B cell (primary cell): ENCODE data around the gene FOXN3. TPM values are rescaled to one million over a fixed set of nuclear protein-coding genes. Genes with fewer than 3 reads are reported as not detected.

Experiments used
- ATAC-seq: fragments of 200-7000 bp; cut with Tn5 transposase; one replicate; pipeline ENCODE4 v1.10.0; 2021; ENCODE audit warnings: low read depth, mild to moderate bottlenecking, moderate number of reproducible peaks, moderate library complexity
- CTCF ChIA-PET: fragments of 350-600 bp; sonication (Branson Sonifier 250); formaldehyde crosslinking; loops from one replicate; lab custom pipeline; 2021; ENCODE audit warnings: antibody characterized with exemption, inconsistent platforms; lab: Charles Lee
- POLR2A ChIA-PET: fragments of 350-600 bp; sonication (Branson Sonifier 250); formaldehyde crosslinking; loops from one replicate; lab custom pipeline; 2021; ENCODE audit warnings: antibody characterized with exemption; lab: Charles Lee
- DNase-seq: peaks from one replicate; pipeline ENCODE4 v3.0.0; 2013
- H2AFZ ChIP-seq: 2 replicates; pipeline ENCODE4 v1.6.1; 2012; ENCODE audit warnings: mild to moderate bottlenecking, low read depth, low read length; ENCODE audit not compliant: insufficient read depth, poor library complexity, severe bottlenecking
- H3K27ac ChIP-seq, 2 donors: 1 replicate in 1 of 2; 2 replicates in 1 of 2; pipeline ENCODE4 v1.5.1; 2012 to 2013; ENCODE audit warnings: low read length in 2 of 2, mild to moderate bottlenecking in 2 of 2, moderate library complexity in 1 of 2
- H3K27me3 ChIP-seq, 4 experiments: fragments of 200-600 bp in 1 of 4; sonication (generic) in 1 of 4; replicated peaks in 1 of 4; 1 replicate in 2 of 4; 2 replicates in 2 of 4; pipeline versions ENCODE4 v1.6.1 to v1.7.0; 2013 to 2016; ENCODE audit warnings: low read length in 3 of 4, mild to moderate bottlenecking in 2 of 4, mixed read lengths in 1 of 4, moderate library complexity in 1 of 4; ENCODE audit not compliant: insufficient read depth in 4 of 4, control insufficient read depth in 3 of 4; ENCODE audit errors: control extremely low read depth in 1 of 4
- H3K36me3 ChIP-seq, 2 experiments: replicated peaks in 1 of 2; 1 replicate in 1 of 2; 2 replicates in 1 of 2; pipeline versions ENCODE4 v1.6.1 to v1.7.1; 2013; ENCODE audit warnings: low read length in 1 of 2; ENCODE audit not compliant: insufficient read depth in 2 of 2, control insufficient read depth in 1 of 2; ENCODE audit errors: control extremely low read depth in 1 of 2, extremely low read depth in 1 of 2
- H3K4me1 ChIP-seq, 2 donors: fragments of 200-600 bp in 1 of 2; sonication (generic) in 1 of 2; 1 replicate in 1 of 2; 2 replicates in 1 of 2; pipeline versions ENCODE4 v1.5.1 to v1.6.1; 2013 to 2017; ENCODE audit warnings: low read length in 2 of 2; ENCODE audit not compliant: control insufficient read depth in 2 of 2, insufficient read depth in 2 of 2
- H3K4me2 ChIP-seq: replicated peaks from 2 replicates; pipeline ENCODE3; 2012; ENCODE audit warnings: mild to moderate bottlenecking, low read depth, low read length; ENCODE audit not compliant: poor library complexity, severe bottlenecking
- H3K4me3 ChIP-seq, 5 experiments: fragments of 200-600 bp in 1 of 5; sonication (generic) in 1 of 5; 1 replicate in 3 of 5; 2 replicates in 2 of 5; pipeline versions ENCODE4 v1.5.1 to v1.7.0; 2011 to 2016; ENCODE audit warnings: low read length in 4 of 5, mild to moderate bottlenecking in 4 of 5, low read depth in 2 of 5, control low read depth in 1 of 5, moderate library complexity in 1 of 5; ENCODE audit not compliant: insufficient read depth in 1 of 5; ENCODE audit errors: control extremely low read depth in 1 of 5, extremely low read depth in 1 of 5
- H3K79me2 ChIP-seq: fragments of 200-600 bp; sonication (generic); one replicate; pipeline ENCODE4 v1.6.0; 2016; ENCODE audit warnings: low read length; ENCODE audit not compliant: control insufficient read depth, insufficient read depth
- H3K9ac ChIP-seq: fragments of 200-600 bp; sonication (generic); 2 replicates; pipeline ENCODE4 v1.6.1; 2017; ENCODE audit warnings: mild to moderate bottlenecking, low read length, moderate library complexity
- H3K9me3 ChIP-seq, 3 donors: one replicate each; pipeline versions ENCODE4 v1.6.1 to v1.7.1; 2013; ENCODE audit warnings: low read length in 2 of 3; ENCODE audit not compliant: control insufficient read depth in 2 of 3, insufficient read depth in 1 of 3; ENCODE audit errors: control extremely low read depth in 1 of 3
- H4K20me1 ChIP-seq: 2 replicates; pipeline ENCODE4 v1.6.0; 2012; ENCODE audit warnings: mild to moderate bottlenecking, low read length; ENCODE audit not compliant: insufficient read depth, control insufficient read depth, poor library complexity, severe bottlenecking
- H3K27ac Mint-ChIP-seq: one replicate; pipeline ENCODE4 v1.8.0; 2021; ENCODE audit warnings: mixed read lengths
- H3K27me3 Mint-ChIP-seq: one replicate; pipeline ENCODE4 v1.8.0; 2021; ENCODE audit warnings: mixed read lengths
- H3K4me1 Mint-ChIP-seq: one replicate; pipeline ENCODE4 v1.8.0; 2021; ENCODE audit warnings: mixed read lengths
- H3K4me3 Mint-ChIP-seq: one replicate; pipeline ENCODE4 v1.8.0; 2021; ENCODE audit warnings: mixed read lengths
- H3K9me3 Mint-ChIP-seq: one replicate; pipeline ENCODE4 v1.8.0; 2022; ENCODE audit warnings: mixed read lengths; ENCODE audit not compliant: insufficient read depth
- EZH2 ChIP-seq: IDR thresholded peaks from 2 replicates; pipeline ENCODE4 v1.6.1; 2012; ENCODE audit warnings: borderline replicate concordance, low read depth, mild to moderate bottlenecking, moderate library complexity, low read length; ENCODE audit not compliant: insufficient read depth, poor library complexity, severe bottlenecking
- WGBS: methylation state at CpG from one replicate; pipeline ENCODE4 v1.1.5; 2013; ENCODE audit warnings: missing lambda C conversion rate; ENCODE audit not compliant: insufficient coverage; 5-methylcytosine and 5-hydroxymethylcytosine counted together
- intact Hi-C: fragments of 100-400 bp; cut with micrococcal nuclease; formaldehyde crosslinking; loops from one replicate; pipeline ENCODE4 v1.10.0; 2022
- polyA plus RNA-seq: library from polyadenylated mRNA; depleted of rRNA; stranded (reverse); fragments of >200 nt; gene quantifications from 2 replicates; pipeline ENCODE4 v1.2.3, GENCODE V29; 2012
- total RNA-seq, 2 donors: library from RNA; stranded (reverse); fragments of 120-200 nt in 1 of 2; gene quantifications; 1 replicate in 1 of 2; 2 replicates in 1 of 2; pipeline versions ENCODE4 v1.2.3 to v1.2.4, GENCODE V29; 2013 to 2022
- TF ChIP-seq, protein P1 (sequence below): fragments of 200-600 bp; IDR thresholded peaks from one replicate; pipeline ENCODE4 v1.8.0; 2022; ENCODE audit warnings: antibody characterized with exemption, mild to moderate bottlenecking

Gene FOXN3
- total and polyA plus RNA-seq, 2 donors (not counting 1 experiment from before 2014, with no cell fraction given): 80.6 to 98.2 TPM

DNA sequence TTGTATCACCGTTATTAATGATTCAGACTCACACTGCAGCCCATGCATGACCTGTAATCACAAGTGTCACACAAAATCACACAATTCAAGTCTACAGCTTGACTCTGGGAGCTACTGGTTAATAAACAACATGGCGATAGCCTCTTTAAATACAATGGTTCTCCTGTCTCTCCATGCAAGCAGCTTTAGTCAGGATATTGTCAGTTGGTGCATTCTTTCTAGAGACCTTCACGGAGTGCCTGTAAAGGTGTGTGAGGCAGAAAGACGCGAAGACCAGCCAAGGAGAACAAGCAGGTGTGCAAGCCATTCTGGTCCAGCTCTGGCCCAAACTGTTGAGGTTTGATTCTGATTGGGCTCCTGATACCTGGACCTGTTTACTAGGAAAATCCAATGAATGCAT lies 40.0 kb upstream of the FOXN3 start:
- DNase-seq (no peak), ATAC-seq (no peak)
- ChIA-PET POLR2A (no interaction called here), CTCF (no interaction called here)
- TF ChIP-seq, protein P1, sequence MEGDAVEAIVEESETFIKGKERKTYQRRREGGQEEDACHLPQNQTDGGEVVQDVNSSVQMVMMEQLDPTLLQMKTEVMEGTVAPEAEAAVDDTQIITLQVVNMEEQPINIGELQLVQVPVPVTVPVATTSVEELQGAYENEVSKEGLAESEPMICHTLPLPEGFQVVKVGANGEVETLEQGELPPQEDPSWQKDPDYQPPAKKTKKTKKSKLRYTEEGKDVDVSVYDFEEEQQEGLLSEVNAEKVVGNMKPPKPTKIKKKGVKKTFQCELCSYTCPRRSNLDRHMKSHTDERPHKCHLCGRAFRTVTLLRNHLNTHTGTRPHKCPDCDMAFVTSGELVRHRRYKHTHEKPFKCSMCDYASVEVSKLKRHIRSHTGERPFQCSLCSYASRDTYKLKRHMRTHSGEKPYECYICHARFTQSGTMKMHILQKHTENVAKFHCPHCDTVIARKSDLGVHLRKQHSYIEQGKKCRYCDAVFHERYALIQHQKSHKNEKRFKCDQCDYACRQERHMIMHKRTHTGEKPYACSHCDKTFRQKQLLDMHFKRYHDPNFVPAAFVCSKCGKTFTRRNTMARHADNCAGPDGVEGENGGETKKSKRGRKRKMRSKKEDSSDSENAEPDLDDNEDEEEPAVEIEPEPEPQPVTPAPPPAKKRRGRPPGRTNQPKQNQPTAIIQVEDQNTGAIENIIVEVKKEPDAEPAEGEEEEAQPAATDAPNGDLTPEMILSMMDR: no peak
- TF ChIP-seq EZH2: no peak
- Mint-ChIP-seq H3K4me3 (no peak overlapping the region), H3K27me3 (no peaks in the 10 kb centered on the region), H3K9me3 (no peaks in the 10 kb centered on the region), H3K27ac (no peak overlapping the region), H3K4me1 (peaks cover 31% of the 10 kb centered on the region)
- Histone ChIP-seq H2AFZ (no peak overlapping the region), H4K20me1 (no peaks in the 10 kb centered on the region), H3K9ac (no peak overlapping the region), H3K4me3 (no peak overlapping the region), H3K4me2 (no peak overlapping the region), H3K36me3 (peaks cover 0 to 3% of the 10 kb centered on the region in 2 experiments), H3K9me3 (no peaks in the 10 kb centered on the region), H3K4me1 (peaks cover 22 to 27% of the 10 kb centered on the region in 2 donors), H3K27me3 (no peaks in the 10 kb centered on the region), H3K79me2 (peaks cover 46% of the 10 kb centered on the region), H3K27ac (no peak overlapping the region)
- intact Hi-C loops: no loop called here
- 82% methylated on average over 5 of the region's 5 CpGs for WGBS

DNA sequence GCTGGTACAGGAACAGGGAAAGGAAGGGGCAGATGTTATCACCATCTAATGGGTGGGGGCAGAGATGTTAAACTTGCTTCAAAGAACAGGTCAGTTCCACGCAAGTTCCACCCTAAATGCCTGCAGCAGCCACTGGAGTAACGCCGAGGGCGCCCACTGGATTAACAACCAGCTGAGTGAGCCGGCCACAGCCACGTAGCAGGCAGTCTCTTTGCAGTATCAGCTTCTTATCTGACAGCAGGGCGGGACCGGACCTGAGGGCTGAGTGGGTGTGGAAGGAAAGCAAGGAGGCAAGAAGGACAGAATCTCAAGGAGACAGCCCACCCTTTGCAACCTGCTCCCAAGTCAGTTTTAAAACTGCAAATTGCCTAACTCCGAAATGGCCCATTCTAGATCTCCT lies 38.4 kb upstream of the FOXN3 start:
- Histone ChIP-seq H3K9me3 (no peaks in the 10 kb centered on the region), H3K79me2 (peaks cover 48% of the 10 kb centered on the region), H3K4me2 (no peak overlapping the region), H3K4me3 (no peak overlapping the region), H3K27ac (no peak overlapping the region), H3K36me3 (peaks cover 0 to 3% of the 10 kb centered on the region in 2 experiments), H4K20me1 (no peaks in the 10 kb centered on the region), H3K4me1 (peaks cover 16 to 21% of the 10 kb centered on the region in 2 donors), H2AFZ (no peak overlapping the region), H3K9ac (no peak overlapping the region), H3K27me3 (no peaks in the 10 kb centered on the region)
- 70% methylated on average over 7 of the region's 9 CpGs for whole genome bisulfite sequencing
- POLR2A ChIA-PET: no interaction called here
- no peak for TF ChIP-seq EZH2
- TF ChIP-seq, protein P1: no peak
- peaks cover 23% of the 10 kb centered on the region for H3K4me1 Mint-ChIP-seq
- no peak overlapping the region for H3K4me3 Mint-ChIP-seq
- CTCF ChIA-PET: no interaction called here
- no peak for DNase-seq
- no peak for ATAC-seq
- H3K27ac Mint-ChIP-seq: no peak overlapping the region
- no peaks in the 10 kb centered on the region for H3K27me3 Mint-ChIP-seq
- intact Hi-C loops: no loop called here
- H3K9me3 Mint-ChIP-seq: no peaks in the 10 kb centered on the region
